ENCODE results near the gene FGF3.
"Not testable (repeated sequence)": the region's sequence is repeated elsewhere in the genome, so short reads cannot be mapped to it uniquely, and the experiment has no call there.

FGF3 gene

DNA sequence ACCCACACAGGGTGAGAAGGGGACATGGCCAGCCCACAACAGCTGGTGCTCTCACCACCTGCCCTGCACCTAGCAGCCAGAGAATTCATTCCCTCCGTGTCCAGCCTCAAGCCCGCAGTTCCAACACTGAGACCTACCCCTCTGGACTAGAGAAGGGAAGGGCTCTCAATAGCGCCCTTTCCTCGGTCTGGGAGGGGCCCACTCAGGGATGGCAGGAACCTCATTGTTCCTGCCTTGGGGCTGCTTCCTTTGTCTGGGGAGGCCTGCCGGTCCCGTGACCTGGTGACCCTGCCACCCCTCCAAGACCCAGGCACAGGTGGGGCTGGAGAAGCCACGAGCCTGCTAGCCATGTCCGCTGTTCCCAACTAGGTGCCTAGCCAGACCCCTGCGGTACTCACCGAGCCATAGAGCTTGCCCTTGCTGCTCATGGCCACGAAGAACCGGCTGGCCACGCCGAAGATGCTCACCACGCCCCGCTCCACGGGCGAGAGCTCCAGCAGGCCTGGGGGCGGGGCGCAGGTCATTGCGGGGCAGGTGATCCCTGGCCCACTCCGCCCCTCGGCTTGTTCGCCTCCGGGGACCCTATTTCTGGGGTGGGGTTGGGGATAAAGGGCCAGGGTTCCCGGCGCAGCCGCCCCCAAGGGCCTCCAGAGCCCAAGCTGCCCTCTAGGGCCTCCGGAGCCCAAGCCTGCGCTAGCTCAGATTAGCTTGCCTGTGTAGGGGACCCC lies 45.4 kb downstream of the FGF3 start:
- no peak for DNase-seq (ENCODE audit: low read depth in 2 of 2, low spot score in 1 of 2)

DNA sequence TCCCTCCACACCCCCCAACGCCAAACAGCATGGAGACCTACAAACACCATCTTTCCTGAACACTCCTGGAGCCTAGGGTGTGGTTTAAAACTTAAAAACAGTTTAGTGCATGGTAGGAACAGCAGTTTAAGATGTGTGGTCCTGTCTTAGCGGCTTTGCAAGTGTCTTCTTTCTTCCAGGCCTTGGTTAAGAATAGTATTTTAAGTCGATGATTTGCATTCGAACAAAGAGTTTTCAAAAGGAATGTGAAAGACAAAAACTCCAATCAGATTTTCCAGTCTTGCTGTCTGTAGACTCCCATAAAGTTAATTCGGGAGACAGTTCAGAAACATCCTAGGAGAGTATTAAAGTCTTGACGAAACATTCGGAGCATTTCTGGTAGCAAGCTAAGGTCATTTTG lies 47.8 kb downstream of the FGF3 start:
- DNase-seq (ENCODE audit: low read depth in 2 of 2, low spot score in 1 of 2): no peak

DNA sequence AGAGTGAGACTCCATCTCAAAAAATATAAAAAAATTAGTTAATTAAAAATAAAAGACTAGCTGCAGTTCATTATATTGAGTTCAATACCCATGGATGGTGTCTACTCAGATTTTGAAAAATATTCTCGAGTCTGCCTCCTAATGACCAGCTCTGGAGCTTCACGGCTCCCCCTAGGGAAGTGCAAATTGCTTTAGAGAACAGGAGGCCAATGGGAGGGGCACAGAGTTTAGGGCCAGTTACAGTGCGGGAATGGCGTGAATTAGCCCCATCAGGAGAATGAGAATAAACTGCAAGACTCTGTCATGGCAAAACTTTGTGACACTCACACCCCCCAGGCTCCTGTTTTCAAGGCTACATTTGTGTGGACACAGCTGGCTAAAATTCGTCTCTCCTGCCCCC lies 48.7 kb downstream of the FGF3 start:
- no peak for DNase-seq (ENCODE audit: low read depth in 2 of 2, low spot score in 1 of 2)

DNA sequence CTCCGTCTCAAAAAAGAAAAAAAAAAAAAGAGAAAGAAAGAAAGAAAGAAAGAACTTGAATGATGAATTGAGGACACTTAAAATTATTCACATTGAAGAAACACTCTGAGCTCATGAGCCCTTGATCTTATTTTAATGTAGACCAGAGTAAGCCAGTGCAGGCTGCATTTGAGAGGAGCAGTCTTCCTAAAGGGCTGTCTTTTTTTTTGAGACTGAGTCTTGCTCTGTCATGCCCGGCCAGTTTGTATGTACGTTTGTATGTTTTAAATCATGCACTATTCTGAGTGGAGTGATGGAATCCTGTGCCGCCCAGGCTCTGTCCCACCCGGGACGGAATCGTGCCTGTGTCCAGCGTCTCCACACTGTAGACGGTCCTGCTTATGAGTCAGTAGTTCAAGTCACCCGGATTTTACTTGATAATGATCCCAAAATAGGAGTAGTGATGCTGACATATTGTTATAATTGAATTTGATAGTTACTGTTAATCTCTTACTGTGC lies 53.7 kb downstream of the FGF3 start:
- no peak for DNase-seq (ENCODE audit: low read depth in 2 of 2, low spot score in 1 of 2)

DNA sequence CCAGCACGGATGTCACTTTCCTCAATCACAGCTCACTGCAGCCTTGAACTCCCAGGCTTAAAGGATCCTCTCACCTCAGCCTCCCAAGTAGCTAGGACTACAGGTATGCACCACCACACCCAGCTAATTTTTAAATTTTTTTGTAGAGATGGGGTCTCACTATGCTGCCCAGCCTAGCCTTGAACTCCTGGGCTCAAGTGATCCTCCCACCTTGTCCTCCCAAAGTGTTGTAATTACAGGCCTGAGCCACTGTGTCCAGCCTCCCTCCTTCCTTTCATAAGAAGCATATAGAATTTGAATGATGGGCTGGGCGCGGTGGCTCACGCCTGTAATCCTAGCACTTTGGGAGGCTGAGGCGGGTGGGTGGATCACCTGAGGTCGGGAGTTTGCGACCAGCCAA lies 54.3 kb downstream of the FGF3 start:
- not testable (repeated sequence) for DNase-seq (ENCODE audit: low read depth in 2 of 2, low spot score in 1 of 2)

DNA sequence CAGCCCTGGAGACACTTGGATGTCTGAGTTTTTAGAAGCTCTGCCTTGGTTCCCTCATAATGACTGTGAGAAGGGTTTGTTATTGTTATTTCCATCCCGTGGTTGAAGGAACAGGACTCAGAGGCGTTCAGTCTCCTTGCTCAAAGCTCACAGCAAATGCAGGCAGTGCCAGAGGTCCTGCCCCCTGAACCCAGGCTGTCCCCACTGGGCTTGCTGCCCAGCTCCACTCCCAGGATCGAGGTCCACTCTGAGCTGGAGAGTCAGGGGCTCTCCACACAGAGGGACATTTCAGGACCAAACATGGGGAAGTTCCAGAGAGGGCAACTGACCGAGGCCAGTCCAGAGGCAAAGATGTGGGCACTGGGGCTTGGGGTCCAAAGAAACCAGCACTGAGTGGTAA lies 58.9 kb downstream of the FGF3 start:
- no peak for DNase-seq (ENCODE audit: low read depth in 2 of 2, low spot score in 1 of 2)
